Gastroesophageal sphincter (tissue), 2 donors: Measurements from ENCODE around the gene OGA.

ENCODE experiments used
- EP300 ChIP-seq: sonication (generic); formaldehyde crosslinking; IDR thresholded peaks from one replicate; pipeline ENCODE4 v1.6.1; 2017; ENCODE audit warnings: antibody characterized with exemption, mild to moderate bottlenecking
- POLR2A ChIP-seq, 2 donors: fragments of 450-650 bp; IDR thresholded peaks; one replicate each; pipeline ENCODE4 v1.6.1; 2017; ENCODE audit warnings: antibody characterized with exemption in 2 of 2, mild to moderate bottlenecking in 2 of 2, moderate library complexity in 1 of 2

DNA sequence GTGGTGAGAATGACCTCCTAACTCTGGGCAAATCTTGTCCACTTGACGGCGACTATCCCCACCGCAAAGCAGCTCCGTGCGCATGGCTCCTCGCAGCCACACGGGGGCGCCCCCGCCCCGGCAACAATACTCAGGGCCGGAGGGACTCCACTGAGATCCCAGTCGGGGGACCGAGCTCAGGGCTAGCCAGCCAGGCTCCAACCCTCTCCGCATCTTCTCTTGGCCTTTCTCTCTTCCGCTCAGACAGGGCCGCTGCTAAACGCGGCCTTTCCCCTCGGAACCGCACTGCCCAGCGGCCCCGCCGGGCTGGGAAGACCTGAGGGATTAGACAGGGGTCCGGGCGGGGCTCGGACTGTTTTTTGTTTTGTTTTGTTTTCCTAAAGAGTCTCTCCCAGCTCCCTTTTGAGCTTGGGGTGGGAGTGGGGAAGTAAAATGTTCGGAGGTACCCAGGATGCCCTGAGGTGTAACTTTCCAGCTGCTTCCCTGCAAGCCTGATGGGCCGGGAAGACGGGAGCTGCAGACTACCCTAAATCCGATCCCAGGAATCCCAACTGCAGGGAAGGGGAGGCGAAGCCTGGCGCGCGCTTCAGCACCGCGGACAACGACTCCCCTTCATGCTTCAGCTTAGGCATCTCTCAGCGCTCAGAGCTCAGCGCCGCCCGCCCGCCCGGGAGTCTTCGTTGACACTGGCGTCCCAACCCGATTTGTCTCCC, 22.7 kb upstream of the OGA start:
- TF ChIP-seq EP300 (no peak), POLR2A (IDR thresholded peaks at IDR 0.05) (no peak)
